GM12865 (cell line): ENCODE results near the gene ATP6V0C.

Experiments
- DNase-seq: peaks from one replicate; pipeline ENCODE4 v3.0.0; 2010; ENCODE audit warnings: low read depth
- H3K4me3 ChIP-seq: 2 replicates; pipeline ENCODE4 v1.5.1; 2011; ENCODE audit warnings: mild to moderate bottlenecking, low read depth, low read length, control low read depth
- CTCF ChIP-seq: IDR thresholded peaks from 2 replicates; pipeline ENCODE4 v1.5.1; 2011; ENCODE audit warnings: low read length, control low read depth, low read depth, inconsistent platforms; ENCODE audit not compliant: insufficient read depth; ENCODE audit errors: missing control alignments

Gene ATP6V0C

GRCh38 chr16:2468233-2468724 is 45.5 kb upstream of the ATP6V0C start:
- TF ChIP-seq CTCF = no peak
- DNase-seq = peak; percentile 57
- peak overlapping the region; percentile 59 for H3K4me3 ChIP-seq

GRCh38 chr16:2468725-2469398 is 44.9 kb upstream of the ATP6V0C start:
- H3K4me3 ChIP-seq = peak overlapping the region; percentile 59
- DNase-seq = peak; percentile 69
- no peak for TF ChIP-seq CTCF

GRCh38 chr16:2469399-2470233 is 44.1 kb upstream of the ATP6V0C start:
- H3K4me3 ChIP-seq = no peak overlapping the region
- TF ChIP-seq CTCF = no peak
- DNase-seq = no peak

- no peak overlapping the region for H3K4me3 ChIP-seq
- DNase-seq = no peak
- TF ChIP-seq CTCF = no peak
These were observed 43.5 kb upstream of the ATP6V0C start for GRCh38 chr16:2470234-2470601.

GRCh38 chr16:2470603-2471015 is 43.1 kb upstream of the ATP6V0C start:
- TF ChIP-seq CTCF = no peak
- no peak overlapping the region for H3K4me3 ChIP-seq
- DNase-seq = no peak

- H3K4me3 ChIP-seq = no peak within 1 kb of the TSS
- no peak for DNase-seq
- TF ChIP-seq CTCF = no peak
These were observed 42.6 kb upstream of the ATP6V0C start, which contains the start of gene NTN3 for GRCh38 chr16:2471016-2471652. Gene NTN3, plus strand, starts transcription at chr16:2471297. Its CDS starts 405 bp downstream, at chr16:2471702.
